ENCODE results near the gene XPNPEP1. TPM values are rescaled to one million over a fixed set of nuclear protein-coding genes. Genes with fewer than 3 reads are reported as not detected.

The XPNPEP1 gene
- total RNA-seq, 2 experiments from 2014 or later: 50.3 to 54.3 TPM

- ChIA-PET CTCF (no interaction called here), POLR2A (no interaction called here)
- no peak overlapping the region for H3K4me3 Mint-ChIP-seq
- ATAC-seq (ENCODE audit: poor library complexity) (no peak), DNase-seq (no peak)
- no peaks in the 10 kb centered on the region for H3K9me3 Mint-ChIP-seq
- Histone ChIP-seq H3K27ac (ENCODE audit: low read depth in 1 of 2, low read length in 2 of 2) (no peak overlapping the region), H3K27me3 (ENCODE audit: control insufficient read depth in 1 of 2, insufficient read depth in 2 of 2, low read length in 2 of 2) (no peaks in the 10 kb centered on the region), H3K4me3 (ENCODE audit: low read length) (no peak overlapping the region), H3K36me3 (ENCODE audit: insufficient read depth, low read length) (peaks cover 68% of the 10 kb centered on the region), H3K4me1 (ENCODE audit: insufficient read depth, low read length) (peaks cover 5% of the 10 kb centered on the region), H3K9me3 (ENCODE audit: control insufficient read depth in 1 of 2, insufficient read depth in 1 of 2, low read length in 2 of 2) (no peaks in the 10 kb centered on the region)
- no peaks in the 10 kb centered on the region for H3K27me3 Mint-ChIP-seq
- intact Hi-C loops (cut with DNase I, micrococcal nuclease): loop anchor here (5.0 to 10.0 kb wide), 2 partner anchors 218 to 391 kb away; no protein-coding TSS in a partner anchor
- H3K4me1 Mint-ChIP-seq (ENCODE audit: low read depth): peaks cover 6% of the 10 kb centered on the region
- H3K36me3 Mint-ChIP-seq (ENCODE audit: low read depth): peaks cover 84% of the 10 kb centered on the region
- peak overlapping the region; percentile 35 for H3K27ac Mint-ChIP-seq
- TF ChIP-seq CTCF (IDR thresholded peaks at IDR 0.05): no peak
Observed at GRCh38 chr10:109886781-109887140, 36.5 kb downstream of the XPNPEP1 start.

- ATAC-seq (ENCODE audit: poor library complexity) (no peak), DNase-seq (peak in 1 of 14 experiments; percentile 23)
- intact Hi-C loops (cut with DNase I, micrococcal nuclease): loop anchor here (5.0 to 10.0 kb wide), 2 partner anchors 219 to 391 kb away; no protein-coding TSS in a partner anchor
- H3K36me3 ChIP-seq (ENCODE audit: insufficient read depth, low read length): peaks cover 69% of the 10 kb centered on the region
- no peak overlapping the region for H3K4me3 ChIP-seq (ENCODE audit: low read length)
- H3K36me3 Mint-ChIP-seq (ENCODE audit: low read depth): peaks cover 84% of the 10 kb centered on the region
- no peak overlapping the region for H3K27ac ChIP-seq (ENCODE audit: low read depth in 1 of 2, low read length in 2 of 2)
- H3K9me3 Mint-ChIP-seq: no peaks in the 10 kb centered on the region
- H3K9me3 ChIP-seq (ENCODE audit: control insufficient read depth in 1 of 2, insufficient read depth in 1 of 2, low read length in 2 of 2): no peaks in the 10 kb centered on the region
- peaks cover 5% of the 10 kb centered on the region for H3K4me1 ChIP-seq (ENCODE audit: insufficient read depth, low read length)
- H3K4me1 Mint-ChIP-seq (ENCODE audit: low read depth): peaks cover 6% of the 10 kb centered on the region
- no peak for TF ChIP-seq CTCF (IDR thresholded peaks at IDR 0.05)
- CTCF ChIA-PET: no interaction called here
- H3K27ac Mint-ChIP-seq: no peak overlapping the region
- no peaks in the 10 kb centered on the region for H3K27me3 ChIP-seq (ENCODE audit: control insufficient read depth in 1 of 2, insufficient read depth in 2 of 2, low read length in 2 of 2)
- no peaks in the 10 kb centered on the region for H3K27me3 Mint-ChIP-seq
- POLR2A ChIA-PET: no interaction called here
- no peak overlapping the region for H3K4me3 Mint-ChIP-seq
Observed at GRCh38 chr10:109886037-109886780, 37.1 kb downstream of the XPNPEP1 start.

- peak; percentile 88 for ATAC-seq (ENCODE audit: poor library complexity)
- Mint-ChIP-seq H3K36me3 (ENCODE audit: low read depth) (peaks cover 84% of the 10 kb centered on the region), H3K27me3 (no peaks in the 10 kb centered on the region), H3K4me3 (no peak overlapping the region), H3K4me1 (ENCODE audit: low read depth) (peaks cover 6% of the 10 kb centered on the region), H3K9me3 (no peaks in the 10 kb centered on the region), H3K27ac (no peak overlapping the region)
- intact Hi-C loops (cut with DNase I, micrococcal nuclease): loop anchor here (1.0 to 10.0 kb wide), 11 partner anchors 71 to 663 kb away; no protein-coding TSS in a partner anchor
- TF ChIP-seq CTCF (IDR thresholded peaks at IDR 0.05): peak; percentile 98
- Histone ChIP-seq H3K27ac (ENCODE audit: low read depth in 1 of 2, low read length in 2 of 2) (no peak overlapping the region), H3K9me3 (ENCODE audit: control insufficient read depth in 1 of 2, insufficient read depth in 1 of 2, low read length in 2 of 2) (no peaks in the 10 kb centered on the region), H3K4me3 (ENCODE audit: low read length) (no peak overlapping the region), H3K36me3 (ENCODE audit: insufficient read depth, low read length) (peaks cover 76% of the 10 kb centered on the region), H3K4me1 (ENCODE audit: insufficient read depth, low read length) (peaks cover 5% of the 10 kb centered on the region), H3K27me3 (ENCODE audit: control insufficient read depth in 1 of 2, insufficient read depth in 2 of 2, low read length in 2 of 2) (no peaks in the 10 kb centered on the region)
- POLR2A ChIA-PET: interaction anchor here (0.6 to 1.5 kb wide), 9 partner anchors 19 to 422 kb away, joined by 3 to 10 read pairs (median 3); no protein-coding TSS in a partner anchor
- CTCF ChIA-PET: interaction anchor here (0.6 to 1.8 kb wide), 34 partner anchors 11 to 325 kb away, joined by 3 to 11 read pairs (median 4); partner anchors contain the start of gene ADD3
- DNase-seq: peak; percentile 41 to 82 (median 52)
Observed at GRCh38 chr10:109883859-109884771, 39.2 kb downstream of the XPNPEP1 start.
